Endothelial cell of umbilical vein (primary cell): ENCODE results near the gene NCK2. TPM values are rescaled to one million over a fixed set of nuclear protein-coding genes. Genes with fewer than 3 reads are reported as not detected.

Experiments used
- BruUV-seq: library from RNA; stranded (reverse); fragments of 400-500 nt; replicated peaks from 2 replicates; lab custom pipeline; 2021; lab: Mats Ljungman, UMichigan
- CTCF ChIA-PET: fragments of 300-600, 350-600 bp; sonication (Branson Sonifier 250); formaldehyde crosslinking; loops from one replicate; lab custom pipeline; 2021; ENCODE audit warnings: antibody characterized with exemption, inconsistent platforms; lab: Charles Lee
- POLR2A ChIA-PET: fragments of 300-600, 350-600 bp; sonication (Branson Sonifier 250); formaldehyde crosslinking; loops from one replicate; lab custom pipeline; 2021; ENCODE audit warnings: antibody characterized with exemption, inconsistent platforms; lab: Charles Lee
- DNase-seq: peaks from one replicate; pipeline ENCODE4 v3.0.0-alpha.2; 2011; ENCODE audit warnings: low read depth, low spot score
- FAIRE-seq: peaks from 2 replicates; lab custom pipeline; 2011; peaks lifted over from hg19 to GRCh38; lab: Jason Lieb, UNC
- H2AFZ ChIP-seq: 2 replicates; pipeline ENCODE4 v1.6.0; 2012; ENCODE audit warnings: low read depth, low read length, control low read depth, inconsistent platforms
- H3K27ac ChIP-seq: 2 replicates; pipeline ENCODE4 v1.5.1; 2011; ENCODE audit warnings: low read depth, mild to moderate bottlenecking, control low read depth, low read length, moderate library complexity; ENCODE audit not compliant: insufficient read depth
- H3K27me3 ChIP-seq, 2 experiments: 2 replicates each; pipeline versions ENCODE4 v1.6.0 to v1.6.1; 2011; ENCODE audit warnings: low read length in 2 of 2, mixed read lengths in 1 of 2; ENCODE audit not compliant: control insufficient read depth in 2 of 2, insufficient read depth in 2 of 2
- H3K36me3 ChIP-seq, 2 experiments: 2 replicates in 1 of 2; 3 replicates in 1 of 2; pipeline ENCODE4 v1.5.1; 2011; ENCODE audit warnings: low read length in 2 of 2, mild to moderate bottlenecking in 1 of 2, moderate library complexity in 1 of 2; ENCODE audit not compliant: control insufficient read depth in 2 of 2, insufficient read depth in 2 of 2; ENCODE audit errors: extremely low read depth in 1 of 2
- H3K4me1 ChIP-seq: 3 replicates; pipeline ENCODE4 v1.5.1; 2011; ENCODE audit warnings: mild to moderate bottlenecking, low read length; ENCODE audit not compliant: control insufficient read depth, insufficient read depth; ENCODE audit errors: extremely low read depth
- H3K4me2 ChIP-seq: 2 replicates; pipeline ENCODE4 v1.6.1; 2011; ENCODE audit warnings: low read length, control low read depth, mixed read lengths; ENCODE audit not compliant: insufficient read depth
- H3K4me3 ChIP-seq, 3 experiments: fragments of 200-600 bp in 1 of 3; sonication (generic), shearing (Covaris generic) in 1 of 3; replicated peaks in 1 of 3; 2 replicates each; pipeline ENCODE4 v1.5.1; 2011 to 2016; ENCODE audit warnings: control low read depth in 3 of 3, low read length in 3 of 3, mild to moderate bottlenecking in 2 of 3, inconsistent platforms in 1 of 3, low read depth in 1 of 3, moderate library complexity in 1 of 3; ENCODE audit not compliant: insufficient read depth in 1 of 3
- H3K79me2 ChIP-seq: 2 replicates; pipeline ENCODE4 v1.6.0; 2012; ENCODE audit warnings: low read length, inconsistent platforms; ENCODE audit not compliant: control insufficient read depth, insufficient read depth
- H3K9ac ChIP-seq: replicated peaks from 2 replicates; pipeline ENCODE3; 2011; ENCODE audit warnings: low read length, control low read depth; ENCODE audit not compliant: insufficient read depth; ENCODE audit errors: extremely low read depth
- H3K9me1 ChIP-seq: replicated peaks from 3 replicates; pipeline ENCODE4 v1.6.0; 2011; ENCODE audit warnings: mild to moderate bottlenecking, low read length; ENCODE audit not compliant: control insufficient read depth, insufficient read depth; ENCODE audit errors: extremely low read depth
- H3K9me3 ChIP-seq: replicated peaks from 2 replicates; pipeline ENCODE4 v1.5.1; 2012; ENCODE audit warnings: low read length, inconsistent platforms; ENCODE audit not compliant: control insufficient read depth, insufficient read depth
- H4K20me1 ChIP-seq: replicated peaks from 2 replicates; pipeline ENCODE3; 2011; ENCODE audit warnings: mild to moderate bottlenecking, low read length; ENCODE audit not compliant: control insufficient read depth, insufficient read depth; ENCODE audit errors: extremely low read depth
- EZH2 ChIP-seq: IDR thresholded peaks from 2 replicates; pipeline ENCODE4 v1.6.1; 2012; ENCODE audit warnings: borderline replicate concordance, low read depth, mild to moderate bottlenecking, moderate library complexity, low read length, inconsistent platforms; ENCODE audit not compliant: severe bottlenecking
- FOS ChIP-seq: IDR thresholded peaks from 2 replicates; pipeline ENCODE4 v1.6.1; 2011; ENCODE audit warnings: mild to moderate bottlenecking, low read length, moderate library complexity, borderline replicate concordance; ENCODE audit not compliant: insufficient read depth
- GATA2 ChIP-seq: IDR thresholded peaks from 2 replicates; pipeline ENCODE4 v1.7.0; 2011; ENCODE audit warnings: low read depth, mild to moderate bottlenecking, moderate library complexity, mixed read lengths, low read length; ENCODE audit not compliant: insufficient read length, insufficient read depth
- JUN ChIP-seq: IDR thresholded peaks from 2 replicates; pipeline ENCODE4 v1.6.1; 2011; ENCODE audit warnings: borderline replicate concordance, low read depth; ENCODE audit not compliant: insufficient read length, insufficient read depth
- MAX ChIP-seq: IDR thresholded peaks from 2 replicates; pipeline ENCODE4 v1.6.1; 2011; ENCODE audit not compliant: insufficient read depth, insufficient read length
- MYC ChIP-seq: IDR thresholded peaks from one replicate; pipeline ENCODE4 v1.6.1; 2011; ENCODE audit warnings: mild to moderate bottlenecking, low read depth, low read length
- POLR2A ChIP-seq: IDR thresholded peaks from 2 replicates; pipeline ENCODE4 v1.6.1; 2012; ENCODE audit warnings: low read depth, mild to moderate bottlenecking, control low read depth, low read length
- POLR2AphosphoS5 ChIP-seq: IDR thresholded peaks from 2 replicates; pipeline ENCODE4 v1.6.1; 2012; ENCODE audit warnings: low read depth, mild to moderate bottlenecking, control low read depth, low read length, moderate library complexity; ENCODE audit not compliant: insufficient read depth
- dilution Hi-C: fragments of 300-500 bp; cut with MboI; formaldehyde crosslinking; loops from one replicate; pipeline ENCODE4 v1.15.0; 2019; ENCODE audit warnings: low sequenced_read_pairs; ENCODE audit not compliant: extremely low pct_ligation_motif_present
- intact Hi-C: fragments of 100-400 bp; cut with micrococcal nuclease; formaldehyde crosslinking; loops from one replicate; pipeline ENCODE4 v1.10.0; 2022
- polyA plus RNA-seq, 4 experiments: library from polyadenylated mRNA; depleted of rRNA in 3 of 4; stranded (reverse) in 3 of 4; unstranded in 1 of 4; fragments of >200 nt; gene quantifications; 2 replicates each; pipeline versions ENCODE4 v1.2.1 to v1.2.3, GENCODE V29; 2011 to 2012; ENCODE audit warnings: missing spikeins in 1 of 4
- total RNA-seq: library from RNA; stranded (reverse); gene quantifications from 2 replicates; pipeline ENCODE4 v1.2.3, GENCODE V29; 2021
- TF ChIP-seq, protein P1 (sequence below), 2 donors: IDR thresholded peaks; 1 replicate in 1 of 2; 2 replicates in 1 of 2; pipeline ENCODE4 v1.5.1; 2011; ENCODE audit warnings: low read length in 2 of 2, mild to moderate bottlenecking in 2 of 2, moderate library complexity in 2 of 2, control low read depth in 1 of 2, inconsistent platforms in 1 of 2, low read depth in 1 of 2; ENCODE audit not compliant: insufficient read depth in 1 of 2; ENCODE audit errors: extremely low read depth in 1 of 2

Gene NCK2
- total and polyA plus RNA-seq, 2 donors (not counting 3 experiments of a cell fraction or from before 2014, with no cell fraction given) = 23.8 to 39.1 TPM

GRCh38 chr2:105860567-105860966 lies 115.9 kb downstream of the NCK2 start:
- no peak for DNase-seq
- no peak for TF ChIP-seq EZH2
- no peak for TF ChIP-seq POLR2A
- TF ChIP-seq GATA2 = no peak
- no peak for TF ChIP-seq MAX
- no peak for FAIRE-seq
- CTCF ChIA-PET = no interaction called here
- H3K27ac ChIP-seq = no peak overlapping the region
- POLR2A ChIA-PET = no interaction called here
- no peak overlapping the region for H3K9ac ChIP-seq
- no peaks in the 10 kb centered on the region for H3K4me1 ChIP-seq
- peaks cover 1% of the 10 kb centered on the region for H3K79me2 ChIP-seq
- BruUV-seq = no TSS peak
- intact Hi-C loops (no loop called here), dilution Hi-C loops (no loop called here)
- H3K27me3 ChIP-seq = no peaks in the 10 kb centered on the region
- H3K9me1 ChIP-seq = no peaks in the 10 kb centered on the region
- H4K20me1 ChIP-seq = no peaks in the 10 kb centered on the region
- no peaks in the 10 kb centered on the region for H3K9me3 ChIP-seq
- H3K36me3 ChIP-seq = no peaks in the 10 kb centered on the region
- H2AFZ ChIP-seq = no peak overlapping the region
- H3K4me2 ChIP-seq = no peak overlapping the region
- no peak overlapping the region for H3K4me3 ChIP-seq

DNA sequence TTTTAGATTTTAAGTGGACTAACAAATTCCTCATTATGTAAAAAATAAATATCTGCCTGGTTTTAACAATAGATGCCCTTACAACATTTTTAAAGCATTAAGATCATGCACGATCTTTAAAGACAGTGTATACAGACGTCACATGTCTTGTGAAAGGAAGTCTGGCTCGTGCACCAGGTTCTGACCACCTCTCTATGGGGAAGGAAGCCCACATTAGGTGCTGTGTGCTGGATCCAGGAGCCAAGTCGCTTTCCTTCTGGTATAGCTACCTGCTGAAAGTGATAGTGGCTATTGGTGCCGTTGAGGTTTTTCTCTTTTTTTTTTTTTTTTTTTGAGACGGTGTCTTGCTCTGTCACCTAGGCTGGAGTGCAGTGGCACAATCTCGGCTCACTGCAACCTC lies 116.5 kb downstream of the NCK2 start:
- Histone ChIP-seq H3K27me3 (no peaks in the 10 kb centered on the region), H4K20me1 (no peaks in the 10 kb centered on the region), H3K27ac (no peak overlapping the region), H3K9me3 (no peaks in the 10 kb centered on the region), H3K79me2 (peaks cover 1% of the 10 kb centered on the region), H3K9me1 (no peaks in the 10 kb centered on the region), H2AFZ (no peak overlapping the region), H3K36me3 (no peaks in the 10 kb centered on the region), H3K4me1 (no peaks in the 10 kb centered on the region), H3K9ac (no peak overlapping the region), H3K4me3 (no peak overlapping the region), H3K4me2 (no peak overlapping the region)
- BruUV-seq = no TSS peak
- dilution Hi-C loops = no loop called here
- FAIRE-seq (no peak), DNase-seq (no peak)
- CTCF ChIA-PET = no interaction called here
- intact Hi-C loops = no loop called here
- POLR2A ChIA-PET = no interaction called here
- TF ChIP-seq POLR2AphosphoS5 = no peak
- TF ChIP-seq MAX = no peak
- TF ChIP-seq MYC = no peak
- TF ChIP-seq FOS = no peak
- no peak for TF ChIP-seq GATA2
- TF ChIP-seq, protein P1, sequence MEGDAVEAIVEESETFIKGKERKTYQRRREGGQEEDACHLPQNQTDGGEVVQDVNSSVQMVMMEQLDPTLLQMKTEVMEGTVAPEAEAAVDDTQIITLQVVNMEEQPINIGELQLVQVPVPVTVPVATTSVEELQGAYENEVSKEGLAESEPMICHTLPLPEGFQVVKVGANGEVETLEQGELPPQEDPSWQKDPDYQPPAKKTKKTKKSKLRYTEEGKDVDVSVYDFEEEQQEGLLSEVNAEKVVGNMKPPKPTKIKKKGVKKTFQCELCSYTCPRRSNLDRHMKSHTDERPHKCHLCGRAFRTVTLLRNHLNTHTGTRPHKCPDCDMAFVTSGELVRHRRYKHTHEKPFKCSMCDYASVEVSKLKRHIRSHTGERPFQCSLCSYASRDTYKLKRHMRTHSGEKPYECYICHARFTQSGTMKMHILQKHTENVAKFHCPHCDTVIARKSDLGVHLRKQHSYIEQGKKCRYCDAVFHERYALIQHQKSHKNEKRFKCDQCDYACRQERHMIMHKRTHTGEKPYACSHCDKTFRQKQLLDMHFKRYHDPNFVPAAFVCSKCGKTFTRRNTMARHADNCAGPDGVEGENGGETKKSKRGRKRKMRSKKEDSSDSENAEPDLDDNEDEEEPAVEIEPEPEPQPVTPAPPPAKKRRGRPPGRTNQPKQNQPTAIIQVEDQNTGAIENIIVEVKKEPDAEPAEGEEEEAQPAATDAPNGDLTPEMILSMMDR (IDR thresholded peaks at IDR 0.05; ENCODE audit: extremely low read depth in 1 of 2, insufficient read depth in 1 of 2, low read depth in 1 of 2, low read length in 2 of 2) = no peak
- no peak for TF ChIP-seq EZH2
- no peak for TF ChIP-seq POLR2A
- TF ChIP-seq JUN = no peak
